Effector memory CD8-positive, alpha-beta T cell (primary cell): Measurements from ENCODE around the gene TYROBP.
"Not testable (repeated sequence)": the region's sequence is repeated elsewhere in the genome, so short reads cannot be mapped to it uniquely, and the experiment has no call there.

ENCODE experiments used
- ATAC-seq: fragments of 150-1000 bp; cut with Tn5 transposase; replicated peaks from 2 replicates; pipeline ENCODE4 v1.10.0; 2021; ENCODE audit warnings: mild to moderate bottlenecking, moderate library complexity
- DNase-seq, 3 experiments: peaks; one replicate each; pipeline ENCODE4 v3.0.0; 2021
- H3K27ac Mint-ChIP-seq, 2 donors: one replicate each; pipeline ENCODE4 v1.8.0; 2022; ENCODE audit warnings: mild to moderate bottlenecking in 2 of 2, mixed read lengths in 2 of 2, moderate library complexity in 2 of 2
- H3K27me3 Mint-ChIP-seq, 2 donors: one replicate each; pipeline ENCODE4 v1.8.0; 2022; ENCODE audit warnings: mixed read lengths in 2 of 2
- H3K36me3 Mint-ChIP-seq: one replicate; pipeline ENCODE4 v1.8.0; 2022; ENCODE audit warnings: mild to moderate bottlenecking, moderate library complexity, mixed read lengths; ENCODE audit not compliant: insufficient read depth
- H3K4me1 Mint-ChIP-seq, 2 donors: one replicate each; pipeline ENCODE4 v1.8.0; 2022; ENCODE audit warnings: low read depth in 2 of 2, mixed read lengths in 2 of 2
- H3K4me3 Mint-ChIP-seq, 2 donors: one replicate each; pipeline ENCODE4 v1.8.0; 2022; ENCODE audit warnings: mild to moderate bottlenecking in 2 of 2, mixed read lengths in 2 of 2, moderate library complexity in 2 of 2
- H3K9me3 Mint-ChIP-seq, 2 donors: one replicate each; pipeline ENCODE4 v1.8.0; 2022; ENCODE audit warnings: mixed read lengths in 2 of 2

TYROBP gene

DNA sequence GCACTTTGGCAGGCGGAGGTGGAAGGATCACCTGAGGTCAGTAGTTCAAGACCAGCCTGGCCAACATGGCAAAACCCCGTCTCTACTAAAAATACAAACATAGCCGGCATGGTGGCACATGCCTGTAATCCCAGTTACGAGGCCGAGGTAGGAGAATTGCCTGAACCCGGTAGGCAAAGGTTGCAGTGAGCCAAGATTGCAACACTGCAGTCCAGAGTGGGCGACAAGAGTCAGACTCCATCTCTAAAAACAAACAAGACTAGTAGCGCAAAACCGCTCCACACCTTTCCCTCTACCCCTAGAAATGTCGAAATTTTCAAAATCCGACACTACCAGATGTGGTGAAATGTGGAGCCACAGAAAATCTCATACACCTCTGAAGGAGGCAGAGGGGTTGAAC lies 11.2 kb upstream of the TYROBP start:
- no peak for ATAC-seq
- Mint-ChIP-seq H3K4me1 (no peaks in the 10 kb centered on the region), H3K36me3 (no peaks in the 10 kb centered on the region), H3K9me3 (no peaks in the 10 kb centered on the region), H3K27ac (no peak overlapping the region), H3K4me3 (no peak overlapping the region), H3K27me3 (no peaks in the 10 kb centered on the region)
- DNase-seq: no peak

DNA sequence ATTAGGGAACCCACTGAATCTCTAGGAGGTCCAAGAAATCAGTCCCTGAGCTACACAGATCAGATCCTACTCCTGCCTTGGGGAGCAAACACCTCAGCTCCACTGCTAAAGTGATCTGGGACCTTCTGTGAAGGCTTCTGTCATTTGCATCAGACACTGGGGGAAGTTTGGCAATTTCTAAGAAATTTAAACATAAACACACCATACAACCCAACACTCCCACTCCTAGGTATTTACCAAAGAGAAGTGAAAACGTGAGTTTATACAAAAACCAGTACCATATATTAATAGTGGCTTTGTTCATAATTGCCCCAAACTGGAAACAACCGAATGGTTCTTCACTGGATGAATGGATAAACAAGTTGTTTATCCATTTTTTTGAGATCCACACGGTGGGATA lies 7.3 kb upstream of the TYROBP start:
- no peak overlapping the region for H3K4me3 Mint-ChIP-seq

GRCh38 chr19:35913589-35913988 lies 5.5 kb upstream of the TYROBP start:
- Mint-ChIP-seq H3K4me3 (no peak overlapping the region), H3K27me3 (no peaks in the 10 kb centered on the region), H3K27ac (peak overlapping the region in 1 of 2 donors; percentile 74), H3K4me1 (peaks cover 6 to 11% of the 10 kb centered on the region in 2 donors), H3K36me3 (no peaks in the 10 kb centered on the region), H3K9me3 (no peaks in the 10 kb centered on the region)
- no peak for ATAC-seq
- DNase-seq: no peak

More for the DNA sequence above, 7.3 kb upstream of the TYROBP start:
- H3K36me3 Mint-ChIP-seq: no peaks in the 10 kb centered on the region
- ATAC-seq: no peak
- DNase-seq: no peak
- no peaks in the 10 kb centered on the region for H3K9me3 Mint-ChIP-seq
- H3K27me3 Mint-ChIP-seq: no peaks in the 10 kb centered on the region
- no peak overlapping the region for H3K27ac Mint-ChIP-seq
- peaks cover 0 to 2% of the 10 kb centered on the region in 2 donors for H3K4me1 Mint-ChIP-seq

DNA sequence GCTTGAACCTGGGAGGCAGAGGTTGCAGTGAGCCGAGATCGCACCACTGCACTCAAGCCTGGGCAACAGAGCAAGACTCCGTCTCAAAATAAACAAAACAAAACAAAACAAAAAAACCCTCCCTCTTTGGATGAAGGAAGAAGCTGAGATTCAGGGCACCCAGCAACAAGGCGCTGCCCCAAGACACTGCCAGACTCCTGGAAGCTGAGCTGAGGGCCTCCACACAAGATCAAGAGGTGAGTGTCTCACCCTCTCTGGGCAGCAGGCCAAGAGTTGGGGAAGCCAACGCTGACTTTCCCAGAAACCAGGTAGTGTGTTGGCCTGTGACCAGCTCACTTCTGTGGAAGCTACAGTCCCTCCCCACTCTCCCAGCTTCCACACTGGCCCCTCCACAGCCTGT lies 3.7 kb upstream of the TYROBP start:
- peaks cover 14 to 21% of the 10 kb centered on the region in 2 donors for H3K4me1 Mint-ChIP-seq
- ATAC-seq (no peak), DNase-seq (no peak)
- H3K36me3 Mint-ChIP-seq: peaks cover 3% of the 10 kb centered on the region
- no peak overlapping the region for H3K4me3 Mint-ChIP-seq
- H3K27ac Mint-ChIP-seq: no peak overlapping the region
- H3K9me3 Mint-ChIP-seq: no peaks in the 10 kb centered on the region
- no peaks in the 10 kb centered on the region for H3K27me3 Mint-ChIP-seq

- DNase-seq: no peak
- Mint-ChIP-seq H3K36me3 (peaks cover 3% of the 10 kb centered on the region), H3K27ac (no peak overlapping the region), H3K4me3 (no peak overlapping the region), H3K4me1 (peaks cover 14 to 23% of the 10 kb centered on the region in 2 donors), H3K27me3 (no peaks in the 10 kb centered on the region), H3K9me3 (no peaks in the 10 kb centered on the region)
- ATAC-seq: no peak
Measured at GRCh38 chr19:35911173-35911572, 3.1 kb upstream of the TYROBP start.

GRCh38 chr19:35910355-35910754 lies 2.3 kb upstream of the TYROBP start:
- DNase-seq, H3K27me3 Mint-ChIP-seq, H3K4me3 Mint-ChIP-seq, H3K9me3 Mint-ChIP-seq, H3K27ac Mint-ChIP-seq, H3K36me3 Mint-ChIP-seq, ATAC-seq: not testable (repeated sequence)
- H3K4me1 Mint-ChIP-seq: peaks cover 14 to 23% of the 10 kb centered on the region in 2 donors

DNA sequence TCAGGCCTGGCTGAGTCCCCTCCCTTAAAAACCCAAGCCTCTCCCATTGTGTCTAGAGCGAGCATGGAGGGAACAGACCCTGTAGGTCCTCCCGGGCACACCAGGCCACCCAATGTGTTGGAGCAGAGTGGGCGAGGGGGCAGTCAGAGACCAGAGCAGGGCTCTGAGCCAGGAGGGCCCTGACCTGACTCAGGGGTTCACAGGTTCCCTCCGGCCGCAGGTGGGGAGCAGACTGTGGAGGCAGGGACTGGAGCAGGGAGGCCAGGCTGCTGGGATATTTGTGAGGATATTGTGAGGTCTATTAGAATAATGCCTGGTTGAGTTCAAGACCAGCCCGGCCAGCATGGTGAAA lies 1.6 kb upstream of the TYROBP start:
- H3K36me3 Mint-ChIP-seq: peaks cover 3% of the 10 kb centered on the region
- peaks cover 21 to 29% of the 10 kb centered on the region in 2 donors for H3K4me1 Mint-ChIP-seq
- H3K9me3 Mint-ChIP-seq: no peaks in the 10 kb centered on the region
- no peaks in the 10 kb centered on the region for H3K27me3 Mint-ChIP-seq
- DNase-seq: no peak
- H3K4me3 Mint-ChIP-seq: peak overlapping the region in 1 of 2 donors; percentile 64
- peak overlapping the region; percentile 33 to 85 for H3K27ac Mint-ChIP-seq
- ATAC-seq: no peak

DNA sequence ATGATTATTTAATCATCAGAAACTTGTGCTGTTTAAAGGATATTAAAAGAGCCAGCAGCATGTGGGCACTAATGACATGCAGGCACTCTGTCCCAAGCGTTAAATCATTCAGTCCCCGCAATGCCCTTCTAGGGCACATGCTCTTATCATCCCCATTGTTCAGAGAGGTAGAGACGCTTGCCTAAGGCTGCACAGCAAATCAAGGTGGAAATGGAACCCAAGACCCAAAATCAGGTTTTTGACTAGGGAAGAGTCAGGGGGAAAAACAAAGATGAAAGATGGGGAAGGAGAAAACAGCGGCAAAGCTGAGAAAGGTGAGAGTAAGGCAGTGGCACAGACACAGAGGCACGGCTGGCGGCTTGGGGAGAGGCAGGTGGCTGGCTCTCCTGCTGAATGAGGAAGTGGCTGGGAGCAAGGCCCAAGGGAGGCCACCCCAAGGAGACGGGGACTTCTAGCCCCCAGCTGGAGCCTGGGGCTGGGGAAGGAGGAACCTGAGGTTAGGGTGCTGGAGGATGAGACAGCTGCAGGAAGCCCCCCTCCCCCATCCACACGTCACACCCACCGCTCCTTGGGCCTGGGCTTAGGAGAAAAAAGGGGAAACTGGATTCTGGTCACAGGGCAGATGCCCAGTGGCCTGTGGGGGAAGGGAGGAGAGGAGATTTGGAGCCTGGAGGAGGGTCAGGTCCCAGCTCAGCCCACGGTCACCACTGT lies 1.0 kb upstream of the TYROBP start:
- Mint-ChIP-seq H3K9me3 (no peaks in the 10 kb centered on the region), H3K36me3 (peaks cover 3% of the 10 kb centered on the region), H3K4me3 (peak overlapping the region in 1 of 2 donors; percentile 64), H3K27ac (peak overlapping the region; percentile 33 to 85), H3K27me3 (no peaks in the 10 kb centered on the region), H3K4me1 (peaks cover 26 to 33% of the 10 kb centered on the region in 2 donors)
- DNase-seq (no peak), ATAC-seq (peak; percentile 57)

GRCh38 chr19:35907377-35907745 lies 734 bp downstream of the TYROBP start:
- peak overlapping the region; percentile 64 to 80 for H3K4me3 Mint-ChIP-seq
- peaks cover 41 to 46% of the 10 kb centered on the region in 2 donors for H3K4me1 Mint-ChIP-seq
- no peaks in the 10 kb centered on the region for H3K27me3 Mint-ChIP-seq
- H3K36me3 Mint-ChIP-seq: peaks cover 17% of the 10 kb centered on the region
- peak overlapping the region; percentile 26 to 82 for H3K27ac Mint-ChIP-seq
- H3K9me3 Mint-ChIP-seq: no peaks in the 10 kb centered on the region
- ATAC-seq (no peak), DNase-seq (no peak)

GRCh38 chr19:35905178-35905727 lies 2.8 kb downstream of the TYROBP start:
- Mint-ChIP-seq H3K4me3 (peak overlapping the region; percentile 96 to 100), H3K4me1 (peaks cover 54 to 55% of the 10 kb centered on the region in 2 donors), H3K27ac (peak overlapping the region; percentile 97 to 100), H3K9me3 (no peaks in the 10 kb centered on the region), H3K27me3 (no peaks in the 10 kb centered on the region), H3K36me3 (peaks cover 28% of the 10 kb centered on the region)
- no peak for DNase-seq
- no peak for ATAC-seq

GRCh38 chr19:35904311-35905068 lies 3.6 kb downstream of the TYROBP start:
- H3K27ac Mint-ChIP-seq: peak overlapping the region; percentile 97 to 100
- H3K9me3 Mint-ChIP-seq: no peaks in the 10 kb centered on the region
- DNase-seq: no peak
- H3K36me3 Mint-ChIP-seq: peaks cover 34% of the 10 kb centered on the region
- H3K4me3 Mint-ChIP-seq: peak overlapping the region; percentile 96 to 100
- no peaks in the 10 kb centered on the region for H3K27me3 Mint-ChIP-seq
- peaks cover 53 to 55% of the 10 kb centered on the region in 2 donors for H3K4me1 Mint-ChIP-seq
- ATAC-seq: no peak

- H3K4me3 Mint-ChIP-seq: peak overlapping the region; percentile 96 to 100
- no peaks in the 10 kb centered on the region for H3K27me3 Mint-ChIP-seq
- no peaks in the 10 kb centered on the region for H3K9me3 Mint-ChIP-seq
- DNase-seq (peak; percentile 84 to 85 (median 84)), ATAC-seq (peak; percentile 67)
- H3K4me1 Mint-ChIP-seq: peaks cover 49 to 54% of the 10 kb centered on the region in 2 donors
- peak overlapping the region; percentile 97 to 100 for H3K27ac Mint-ChIP-seq
- peaks cover 41% of the 10 kb centered on the region for H3K36me3 Mint-ChIP-seq
Measured at GRCh38 chr19:35903550-35904179, 4.4 kb downstream of the TYROBP start.

DNA sequence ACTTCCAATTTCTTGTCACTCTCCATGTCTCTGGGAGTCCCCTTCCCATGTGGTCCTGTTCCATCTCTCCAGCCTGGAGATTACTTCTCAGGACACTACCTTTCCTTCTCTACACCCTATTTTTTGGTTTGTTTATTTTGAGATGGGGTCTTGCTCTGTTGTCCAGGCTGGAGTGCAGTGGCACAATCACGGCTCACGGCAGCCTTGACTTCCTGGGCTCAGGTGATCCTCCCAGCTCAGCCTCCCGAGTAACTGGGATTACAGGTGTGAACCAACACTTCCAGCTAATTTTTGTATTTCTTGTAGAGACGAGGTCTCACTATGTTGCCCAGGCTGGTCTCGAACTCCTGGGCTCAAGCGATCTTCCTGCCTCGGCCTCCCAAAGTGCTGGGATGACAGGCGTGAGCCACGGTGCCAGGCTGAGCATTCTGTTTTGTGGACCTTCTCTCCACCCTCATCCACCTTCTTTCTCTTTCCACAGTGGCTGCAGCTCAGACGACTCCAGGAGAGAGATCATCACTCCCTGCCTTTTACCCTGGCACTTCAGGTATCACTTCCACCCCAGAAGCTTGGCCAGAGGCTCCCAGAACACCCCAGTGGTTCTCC lies 5.1 kb downstream of the TYROBP start:
- peak overlapping the region; percentile 97 to 100 for H3K27ac Mint-ChIP-seq
- ATAC-seq (no peak), DNase-seq (no peak)
- H3K4me1 Mint-ChIP-seq: peaks cover 53 to 60% of the 10 kb centered on the region in 2 donors
- H3K9me3 Mint-ChIP-seq: no peaks in the 10 kb centered on the region
- no peaks in the 10 kb centered on the region for H3K27me3 Mint-ChIP-seq
- H3K4me3 Mint-ChIP-seq: peak overlapping the region; percentile 96 to 100
- peaks cover 46% of the 10 kb centered on the region for H3K36me3 Mint-ChIP-seq
